AG09319 (cell line): ENCODE measurements around the gene MIGA2.
A peak's percentile ranks its signal among the peaks of the same experiment; 100 is the strongest.

Experiments used
- DNase-seq: peaks from one replicate; pipeline ENCODE4 v3.0.0-alpha.2; 2010; ENCODE audit warnings: low read depth; ENCODE audit errors: extremely low read depth
- TF ChIP-seq, protein P1 (sequence below): IDR thresholded peaks from 2 replicates; pipeline ENCODE4 v1.5.1; 2011; ENCODE audit warnings: low read depth, mild to moderate bottlenecking, inconsistent platforms, low read length, moderate library complexity

Gene MIGA2, protein sequence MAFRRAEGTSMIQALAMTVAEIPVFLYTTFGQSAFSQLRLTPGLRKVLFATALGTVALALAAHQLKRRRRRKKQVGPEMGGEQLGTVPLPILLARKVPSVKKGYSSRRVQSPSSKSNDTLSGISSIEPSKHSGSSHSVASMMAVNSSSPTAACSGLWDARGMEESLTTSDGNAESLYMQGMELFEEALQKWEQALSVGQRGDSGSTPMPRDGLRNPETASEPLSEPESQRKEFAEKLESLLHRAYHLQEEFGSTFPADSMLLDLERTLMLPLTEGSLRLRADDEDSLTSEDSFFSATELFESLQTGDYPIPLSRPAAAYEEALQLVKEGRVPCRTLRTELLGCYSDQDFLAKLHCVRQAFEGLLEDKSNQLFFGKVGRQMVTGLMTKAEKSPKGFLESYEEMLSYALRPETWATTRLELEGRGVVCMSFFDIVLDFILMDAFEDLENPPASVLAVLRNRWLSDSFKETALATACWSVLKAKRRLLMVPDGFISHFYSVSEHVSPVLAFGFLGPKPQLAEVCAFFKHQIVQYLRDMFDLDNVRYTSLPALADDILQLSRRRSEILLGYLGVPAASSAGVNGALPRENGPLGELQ

GRCh38 chr9:129036241-129036922 lies at the start of gene MIGA2:
Gene MIGA2 (plus strand): TSS chr9:129036626. CDS start chr9:129040595, 3,969 bp downstream.
- TF ChIP-seq, protein P1, sequence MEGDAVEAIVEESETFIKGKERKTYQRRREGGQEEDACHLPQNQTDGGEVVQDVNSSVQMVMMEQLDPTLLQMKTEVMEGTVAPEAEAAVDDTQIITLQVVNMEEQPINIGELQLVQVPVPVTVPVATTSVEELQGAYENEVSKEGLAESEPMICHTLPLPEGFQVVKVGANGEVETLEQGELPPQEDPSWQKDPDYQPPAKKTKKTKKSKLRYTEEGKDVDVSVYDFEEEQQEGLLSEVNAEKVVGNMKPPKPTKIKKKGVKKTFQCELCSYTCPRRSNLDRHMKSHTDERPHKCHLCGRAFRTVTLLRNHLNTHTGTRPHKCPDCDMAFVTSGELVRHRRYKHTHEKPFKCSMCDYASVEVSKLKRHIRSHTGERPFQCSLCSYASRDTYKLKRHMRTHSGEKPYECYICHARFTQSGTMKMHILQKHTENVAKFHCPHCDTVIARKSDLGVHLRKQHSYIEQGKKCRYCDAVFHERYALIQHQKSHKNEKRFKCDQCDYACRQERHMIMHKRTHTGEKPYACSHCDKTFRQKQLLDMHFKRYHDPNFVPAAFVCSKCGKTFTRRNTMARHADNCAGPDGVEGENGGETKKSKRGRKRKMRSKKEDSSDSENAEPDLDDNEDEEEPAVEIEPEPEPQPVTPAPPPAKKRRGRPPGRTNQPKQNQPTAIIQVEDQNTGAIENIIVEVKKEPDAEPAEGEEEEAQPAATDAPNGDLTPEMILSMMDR: no peak
- peak; percentile 97 for DNase-seq

DNA sequence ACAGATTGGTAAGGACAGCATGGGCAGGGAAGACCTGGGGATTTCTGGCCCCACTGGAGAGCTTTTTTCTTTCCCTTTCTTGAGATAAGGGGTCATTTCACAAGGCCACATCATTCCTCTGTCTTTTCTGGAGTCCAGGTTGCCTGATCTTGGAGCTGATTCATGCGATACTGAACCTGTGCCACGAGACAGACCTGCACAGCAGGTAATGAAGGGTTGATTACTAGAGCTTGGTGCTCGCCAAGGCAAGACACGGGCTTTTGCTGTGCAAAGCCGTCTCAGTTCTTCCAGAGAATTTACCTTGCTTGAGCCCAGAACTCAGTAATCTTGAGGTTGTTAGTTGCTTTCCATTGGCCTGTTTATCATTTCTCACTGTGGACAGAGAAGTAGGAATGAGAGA lies 49.8 kb upstream of the MIGA2 start:
- TF ChIP-seq, protein P1: no peak
- DNase-seq: no peak

DNA sequence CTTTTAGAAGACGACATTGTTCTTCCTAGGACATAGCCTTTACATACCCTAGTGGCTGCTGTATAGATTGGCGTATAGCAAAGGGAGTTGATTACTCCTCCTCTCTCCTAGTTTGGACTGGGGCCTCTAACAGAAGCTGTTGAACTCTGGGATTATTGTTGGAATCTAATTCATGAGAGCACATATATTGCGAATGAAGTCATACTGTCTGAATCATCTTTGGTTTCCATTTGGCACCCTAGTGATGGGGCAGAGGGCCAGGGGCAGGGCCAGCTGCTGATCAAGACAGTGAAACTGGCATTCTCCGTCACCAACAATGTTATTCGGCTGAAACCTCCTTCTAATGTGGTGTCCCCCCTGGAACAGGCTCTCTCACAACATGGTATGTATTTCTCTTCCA lies 48.6 kb upstream of the MIGA2 start:
- TF ChIP-seq, protein P1: no peak
- DNase-seq: peak; percentile 40

- no peak for DNase-seq
- TF ChIP-seq, protein P1: peak; percentile 18
These were observed 43.4 kb upstream of the MIGA2 start for GRCh38 chr9:128992995-128993394.

GRCh38 chr9:128995791-128996190 lies 40.6 kb upstream of the MIGA2 start:
- no peak for DNase-seq
- TF ChIP-seq, protein P1: no peak

DNA sequence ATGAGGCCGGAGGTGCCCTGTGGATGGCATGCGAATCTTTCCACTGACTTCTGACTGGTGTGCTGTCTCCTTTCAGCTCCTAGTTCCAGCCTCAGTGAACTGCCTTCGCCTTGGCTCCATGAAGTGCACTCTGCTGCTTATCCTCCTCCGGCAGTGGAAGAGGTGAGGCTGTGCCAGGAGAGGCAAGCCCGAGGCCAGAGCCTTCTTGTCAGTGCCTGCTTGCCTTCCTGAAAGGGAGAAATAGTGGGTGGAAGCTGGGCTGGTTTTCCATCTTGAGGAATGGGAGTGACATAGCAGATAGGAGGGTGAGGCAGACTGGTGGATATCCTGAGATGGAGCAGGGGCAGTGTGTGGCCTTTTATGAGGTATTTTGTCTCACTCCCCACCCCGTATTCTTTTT lies 38.0 kb upstream of the MIGA2 start:
- no peak for DNase-seq
- TF ChIP-seq, protein P1: no peak
